ENCODE results near the gene FLRT2. TPM values are rescaled to one million over a fixed set of nuclear protein-coding genes. Genes with fewer than 3 reads are reported as not detected.

The FLRT2 gene
- total and polyA plus RNA-seq, 10 of the 15 experiments (the other 5 are each of a cell fraction or from before 2014, with no cell fraction given) = 0.03 to 0.13 TPM; not detected in 8

DNA sequence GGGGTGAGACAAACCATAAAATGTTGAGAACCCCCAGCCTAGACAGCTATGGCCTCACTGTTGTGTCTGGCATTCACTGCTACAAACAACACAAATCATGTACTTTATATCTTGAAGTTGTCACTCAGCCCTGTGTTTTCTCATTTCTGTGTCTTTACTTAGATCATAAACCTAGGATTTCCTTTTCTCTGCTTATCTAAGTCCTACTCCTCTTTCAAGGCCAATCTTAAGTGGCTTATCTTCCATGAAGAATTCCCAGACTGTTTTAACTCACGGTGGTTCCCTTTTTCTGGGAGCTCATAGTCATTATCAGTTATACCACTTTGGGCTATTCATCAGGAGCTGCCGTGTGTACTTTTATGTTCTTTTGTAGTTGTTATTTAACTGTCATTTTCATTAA is 42.1 kb downstream of the FLRT2 start:
- H3K36me3 ChIP-seq (ENCODE audit: control insufficient read depth in 2 of 2, insufficient read depth in 2 of 2, low read length in 1 of 2) = no peaks in the 10 kb centered on the region
- ChIA-PET POLR2A (no interaction called here), SMC1A (ENCODE audit: uncharacterized antibody, unreplicated experiment) (interaction anchor here (1.2 kb wide), 1 partner anchor 16 kb away, joined by 3 read pairs; no protein-coding TSS in a partner anchor), RAD21 (ENCODE audit: unreplicated experiment) (no interaction called here), CTCF (no interaction called here)
- no TSS peak for BruUV-seq (replicated peaks)
- in situ Hi-C loops (cut with MboI) (no loop called here), intact Hi-C loops (cut with micrococcal nuclease; ENCODE audit: unreplicated experiment) (no loop called here)
- H3K27me3 ChIP-seq (replicated peaks in 1 of 2; ENCODE audit: control insufficient read depth in 2 of 2, insufficient read depth in 2 of 2, low read length in 1 of 2) = no peaks in the 10 kb centered on the region
- no peak for ATAC-seq
- WGBS (ENCODE audit: insufficient coverage, insufficient replicate concordance, low lambda C conversion rate, missing lambda C conversion rate) = 21% methylated on average over 2 of the region's 2 CpGs
- no peak overlapping the region for H3K4me2 ChIP-seq (ENCODE audit: control insufficient read depth, insufficient read depth)
- no peak for DNase-seq (ENCODE audit: low read depth, low spot score)
- no peak for FAIRE-seq
- no peaks in the 10 kb centered on the region for H3K4me1 ChIP-seq (ENCODE audit: control insufficient read depth, insufficient read depth, low read length)
- H4K20me1 ChIP-seq (ENCODE audit: control insufficient read depth, insufficient read depth) = no peaks in the 10 kb centered on the region
- no peak overlapping the region for H2AFZ ChIP-seq (ENCODE audit: control insufficient read depth, low read depth, low read length)
- H3K9ac ChIP-seq (ENCODE audit: control insufficient read depth, insufficient read depth, low read length) = no peak overlapping the region
- no peaks in the 10 kb centered on the region for H3K9me3 ChIP-seq (replicated peaks; ENCODE audit: control insufficient read depth, insufficient read depth, low read length)
- H3K79me2 ChIP-seq (ENCODE audit: control insufficient read depth, insufficient read depth, low read length) = no peaks in the 10 kb centered on the region
- no peak overlapping the region for H3K4me3 ChIP-seq
- TF ChIP-seq MEF2B (IDR thresholded peaks at IDR 0.05; ENCODE audit: partially characterized antibody, poor library complexity, severe bottlenecking) (no peak), RBBP5 (conservative IDR thresholded peaks at IDR 0.05) (no peak), PAX5 (IDR thresholded peaks at IDR 0.05; ENCODE audit: borderline replicate concordance, low read depth, low read length) (no peak), TARDBP (IDR thresholded peaks at IDR 0.05; ENCODE audit: borderline replicate concordance) (no peak), MTA2 (IDR thresholded peaks at IDR 0.05; ENCODE audit: low read depth) (no peak), NR2C2 (IDR thresholded peaks at IDR 0.05; ENCODE audit: borderline replicate concordance, control insufficient read depth, insufficient read length, low read depth) (no peak), DPF2 (IDR thresholded peaks at IDR 0.05) (no peak), IRF4 (IDR thresholded peaks at IDR 0.05; ENCODE audit: low read depth, low read length) (no peak), EGR1 (IDR thresholded peaks at IDR 0.05; ENCODE audit: borderline replicate concordance in 1 of 2, low read depth in 2 of 2, low read length in 2 of 2) (no peak), ZNF217 (IDR thresholded peaks at IDR 0.05) (no peak), SMAD1 (IDR thresholded peaks at IDR 0.05; ENCODE audit: low read depth, partially characterized antibody) (no peak), SIX5 (IDR thresholded peaks at IDR 0.05; ENCODE audit: low read depth, low read length, severe bottlenecking) (no peak), FOXK2 (IDR thresholded peaks at IDR 0.05) (no peak), PAX8 (IDR thresholded peaks at IDR 0.05) (no peak), SUPT20H (IDR thresholded peaks at IDR 0.05; ENCODE audit: borderline replicate concordance, control insufficient read depth, low read depth, low read length) (no peak), POLR2A (IDR thresholded peaks at IDR 0.05; ENCODE audit: low read depth, low read length) (no peak), TCF12 (IDR thresholded peaks at IDR 0.05; ENCODE audit: low read depth, low read length) (no peak)
- TF ChIP-seq, protein P1, sequence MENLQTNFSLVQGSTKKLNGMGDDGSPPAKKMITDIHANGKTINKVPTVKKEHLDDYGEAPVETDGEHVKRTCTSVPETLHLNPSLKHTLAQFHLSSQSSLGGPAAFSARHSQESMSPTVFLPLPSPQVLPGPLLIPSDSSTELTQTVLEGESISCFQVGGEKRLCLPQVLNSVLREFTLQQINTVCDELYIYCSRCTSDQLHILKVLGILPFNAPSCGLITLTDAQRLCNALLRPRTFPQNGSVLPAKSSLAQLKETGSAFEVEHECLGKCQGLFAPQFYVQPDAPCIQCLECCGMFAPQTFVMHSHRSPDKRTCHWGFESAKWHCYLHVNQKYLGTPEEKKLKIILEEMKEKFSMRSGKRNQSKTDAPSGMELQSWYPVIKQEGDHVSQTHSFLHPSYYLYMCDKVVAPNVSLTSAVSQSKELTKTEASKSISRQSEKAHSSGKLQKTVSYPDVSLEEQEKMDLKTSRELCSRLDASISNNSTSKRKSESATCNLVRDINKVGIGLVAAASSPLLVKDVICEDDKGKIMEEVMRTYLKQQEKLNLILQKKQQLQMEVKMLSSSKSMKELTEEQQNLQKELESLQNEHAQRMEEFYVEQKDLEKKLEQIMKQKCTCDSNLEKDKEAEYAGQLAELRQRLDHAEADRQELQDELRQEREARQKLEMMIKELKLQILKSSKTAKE (IDR thresholded peaks at IDR 0.05; ENCODE audit: low read depth, poor library complexity, severe bottlenecking) = no peak
- TF ChIP-seq, protein P2, sequence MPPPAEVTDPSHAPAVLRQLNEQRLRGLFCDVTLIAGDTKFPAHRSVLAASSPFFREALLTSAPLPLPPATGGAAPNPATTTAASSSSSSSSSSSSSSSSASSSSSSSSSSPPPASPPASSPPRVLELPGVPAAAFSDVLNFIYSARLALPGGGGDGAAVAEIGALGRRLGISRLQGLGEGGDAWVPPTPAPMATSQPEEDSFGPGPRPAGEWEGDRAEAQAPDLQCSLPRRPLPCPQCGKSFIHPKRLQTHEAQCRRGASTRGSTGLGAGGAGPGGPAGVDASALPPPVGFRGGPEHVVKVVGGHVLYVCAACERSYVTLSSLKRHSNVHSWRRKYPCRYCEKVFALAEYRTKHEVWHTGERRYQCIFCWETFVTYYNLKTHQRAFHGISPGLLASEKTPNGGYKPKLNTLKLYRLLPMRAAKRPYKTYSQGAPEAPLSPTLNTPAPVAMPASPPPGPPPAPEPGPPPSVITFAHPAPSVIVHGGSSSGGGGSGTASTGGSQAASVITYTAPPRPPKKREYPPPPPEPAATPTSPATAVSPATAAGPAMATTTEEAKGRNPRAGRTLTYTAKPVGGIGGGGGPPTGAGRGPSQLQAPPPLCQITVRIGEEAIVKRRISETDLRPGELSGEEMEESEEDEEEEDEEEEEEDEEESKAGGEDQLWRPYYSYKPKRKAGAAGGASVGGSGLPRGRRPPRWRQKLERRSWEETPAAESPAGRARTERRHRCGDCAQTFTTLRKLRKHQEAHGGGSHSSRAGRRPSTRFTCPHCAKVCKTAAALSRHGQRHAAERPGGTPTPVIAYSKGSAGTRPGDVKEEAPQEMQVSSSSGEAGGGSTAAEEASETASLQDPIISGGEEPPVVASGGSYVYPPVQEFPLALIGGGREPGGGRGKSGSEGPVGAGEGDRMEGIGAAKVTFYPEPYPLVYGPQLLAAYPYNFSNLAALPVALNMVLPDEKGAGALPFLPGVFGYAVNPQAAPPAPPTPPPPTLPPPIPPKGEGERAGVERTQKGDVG (CRISPR knock-in tag; IDR thresholded peaks at IDR 0.05) = no peak
- TF ChIP-seq, protein P3, sequence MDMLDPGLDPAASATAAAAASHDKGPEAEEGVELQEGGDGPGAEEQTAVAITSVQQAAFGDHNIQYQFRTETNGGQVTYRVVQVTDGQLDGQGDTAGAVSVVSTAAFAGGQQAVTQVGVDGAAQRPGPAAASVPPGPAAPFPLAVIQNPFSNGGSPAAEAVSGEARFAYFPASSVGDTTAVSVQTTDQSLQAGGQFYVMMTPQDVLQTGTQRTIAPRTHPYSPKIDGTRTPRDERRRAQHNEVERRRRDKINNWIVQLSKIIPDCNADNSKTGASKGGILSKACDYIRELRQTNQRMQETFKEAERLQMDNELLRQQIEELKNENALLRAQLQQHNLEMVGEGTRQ (IDR thresholded peaks at IDR 0.05; ENCODE audit: borderline replicate concordance, low read depth, low read length) = no peak
- no peak overlapping the region for H3K27ac ChIP-seq (ENCODE audit: control insufficient read depth, insufficient read depth)

Data from GM12878 (cell line).